Measurements from ENCODE around the gene STK38L. TPM values are rescaled to one million over a fixed set of nuclear protein-coding genes. Genes with fewer than 3 reads are reported as not detected.

STK38L gene
- total and polyA plus RNA-seq, 7 donors: 3.7 to 21.2 (median 16.3) TPM

DNA sequence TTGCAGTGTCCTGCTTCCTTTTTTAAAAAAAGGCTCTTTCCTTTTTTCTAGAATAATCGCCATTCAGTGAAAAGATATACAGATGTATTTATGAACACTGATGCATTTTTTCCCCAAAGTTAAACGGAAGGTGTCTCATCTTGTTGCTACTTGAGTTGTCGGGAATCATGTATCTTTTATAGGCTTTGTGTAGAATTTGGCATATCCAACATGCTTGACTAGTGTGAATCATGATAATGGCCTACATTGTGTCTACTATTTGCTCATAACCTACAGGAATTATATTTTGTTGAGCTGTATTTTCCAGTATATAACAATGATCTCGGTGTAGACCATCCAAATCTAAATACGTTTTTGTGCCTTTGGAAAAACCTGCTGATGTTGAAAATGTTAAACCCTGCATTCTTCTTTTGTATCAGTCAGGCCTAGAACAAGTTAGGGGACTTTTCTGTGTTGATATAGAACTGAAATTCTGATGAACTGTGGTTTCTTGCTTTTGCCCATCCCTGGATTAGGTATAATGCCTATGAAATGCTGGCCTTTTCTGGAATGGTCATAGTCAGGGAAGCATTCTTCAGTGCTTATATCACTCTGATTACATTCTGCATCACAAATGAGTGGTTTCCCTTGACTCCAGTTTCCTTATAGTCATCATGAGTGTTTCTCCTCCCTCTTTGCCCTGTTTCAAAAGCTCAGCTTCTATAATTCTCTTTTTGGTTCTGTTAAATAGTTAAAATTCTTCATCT, 99.3 kb downstream of the STK38L start:
- ATAC-seq (no peak), DNase-seq (no peak)
- 86 to 94% (median 91%) methylated on average over 5 of the region's 5 CpGs for WGBS, 3 donors
- Histone ChIP-seq H3K9me3 (no peaks in the 10 kb centered on the region), H3K36me3 (ENCODE audit: insufficient read depth in 1 of 2, low read depth in 1 of 2) (no peaks in the 10 kb centered on the region), H3K27me3 (ENCODE audit: insufficient read depth in 3 of 3, low read length in 2 of 3) (no peaks in the 10 kb centered on the region), H3K4me3 (no peak overlapping the region), H3K4me1 (no peaks in the 10 kb centered on the region), H3K27ac (no peak overlapping the region)
- TF ChIP-seq, protein P1, sequence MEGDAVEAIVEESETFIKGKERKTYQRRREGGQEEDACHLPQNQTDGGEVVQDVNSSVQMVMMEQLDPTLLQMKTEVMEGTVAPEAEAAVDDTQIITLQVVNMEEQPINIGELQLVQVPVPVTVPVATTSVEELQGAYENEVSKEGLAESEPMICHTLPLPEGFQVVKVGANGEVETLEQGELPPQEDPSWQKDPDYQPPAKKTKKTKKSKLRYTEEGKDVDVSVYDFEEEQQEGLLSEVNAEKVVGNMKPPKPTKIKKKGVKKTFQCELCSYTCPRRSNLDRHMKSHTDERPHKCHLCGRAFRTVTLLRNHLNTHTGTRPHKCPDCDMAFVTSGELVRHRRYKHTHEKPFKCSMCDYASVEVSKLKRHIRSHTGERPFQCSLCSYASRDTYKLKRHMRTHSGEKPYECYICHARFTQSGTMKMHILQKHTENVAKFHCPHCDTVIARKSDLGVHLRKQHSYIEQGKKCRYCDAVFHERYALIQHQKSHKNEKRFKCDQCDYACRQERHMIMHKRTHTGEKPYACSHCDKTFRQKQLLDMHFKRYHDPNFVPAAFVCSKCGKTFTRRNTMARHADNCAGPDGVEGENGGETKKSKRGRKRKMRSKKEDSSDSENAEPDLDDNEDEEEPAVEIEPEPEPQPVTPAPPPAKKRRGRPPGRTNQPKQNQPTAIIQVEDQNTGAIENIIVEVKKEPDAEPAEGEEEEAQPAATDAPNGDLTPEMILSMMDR (IDR thresholded peaks at IDR 0.05): no peak
- intact Hi-C loops (cut with DNase I): no loop called here

DNA sequence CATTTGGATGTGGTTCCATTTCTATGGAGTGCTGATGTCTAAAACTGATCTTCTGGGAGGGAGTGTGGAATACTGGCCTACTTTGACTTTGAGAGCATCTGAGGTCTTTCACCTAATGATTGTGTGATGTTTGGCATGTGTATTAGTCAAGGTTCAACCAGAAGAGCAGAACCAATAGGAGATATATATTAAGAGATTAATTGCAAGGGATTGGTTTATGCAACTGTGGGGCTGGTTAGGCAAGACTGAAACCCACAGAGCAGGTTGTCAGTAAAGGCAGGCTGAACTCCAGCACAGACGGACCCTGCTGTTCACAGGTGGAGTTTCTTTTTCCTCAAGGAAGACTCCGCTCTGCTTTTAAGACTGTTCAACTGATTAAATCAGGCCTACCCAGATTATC, 100.2 kb downstream of the STK38L start:
- TF ChIP-seq, protein P1 (IDR thresholded peaks at IDR 0.05): no peak
- Histone ChIP-seq H3K27ac (no peak overlapping the region), H3K4me1 (no peaks in the 10 kb centered on the region), H3K9me3 (no peaks in the 10 kb centered on the region), H3K27me3 (ENCODE audit: insufficient read depth in 3 of 3, low read length in 2 of 3) (no peaks in the 10 kb centered on the region), H3K36me3 (ENCODE audit: insufficient read depth in 1 of 2, low read depth in 1 of 2) (no peaks in the 10 kb centered on the region), H3K4me3 (no peak overlapping the region)
- intact Hi-C loops (cut with DNase I): no loop called here
- 69 to 96% (median 73%) methylated on average over 2 of the region's 2 CpGs for WGBS, 3 donors
- ATAC-seq (no peak), DNase-seq (no peak)

DNA sequence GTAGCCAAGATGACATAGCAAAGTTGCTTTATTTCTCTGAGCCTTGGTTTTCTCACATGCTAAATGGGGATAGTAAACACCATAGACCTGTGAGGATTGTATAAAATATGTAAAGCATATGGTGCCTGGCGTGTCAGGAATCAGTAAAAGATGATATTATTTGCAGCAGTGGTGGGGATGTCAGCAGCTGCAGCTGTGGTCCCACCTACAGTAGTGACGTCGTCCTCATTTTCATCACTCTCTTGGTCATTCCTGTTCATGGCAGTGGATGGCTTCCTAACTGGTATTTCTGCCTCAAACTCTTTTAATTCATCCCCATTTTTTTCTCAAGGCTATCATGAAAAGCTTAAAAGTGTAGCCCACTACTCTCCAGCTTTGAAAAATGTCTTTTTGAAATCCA, 100.7 kb downstream of the STK38L start:
- no peak for DNase-seq
- ATAC-seq: no peak
- intact Hi-C loops (cut with DNase I): no loop called here
- Histone ChIP-seq H3K36me3 (ENCODE audit: insufficient read depth in 1 of 2, low read depth in 1 of 2) (no peaks in the 10 kb centered on the region), H3K27me3 (ENCODE audit: insufficient read depth in 3 of 3, low read length in 2 of 3) (no peaks in the 10 kb centered on the region), H3K4me1 (no peaks in the 10 kb centered on the region), H3K27ac (no peak overlapping the region), H3K4me3 (no peak overlapping the region), H3K9me3 (no peaks in the 10 kb centered on the region)
- WGBS, 3 donors: 57 to 69% (median 65%) methylated on average over 3 of the region's 3 CpGs
- TF ChIP-seq, protein P1 (IDR thresholded peaks at IDR 0.05): no peak

DNA sequence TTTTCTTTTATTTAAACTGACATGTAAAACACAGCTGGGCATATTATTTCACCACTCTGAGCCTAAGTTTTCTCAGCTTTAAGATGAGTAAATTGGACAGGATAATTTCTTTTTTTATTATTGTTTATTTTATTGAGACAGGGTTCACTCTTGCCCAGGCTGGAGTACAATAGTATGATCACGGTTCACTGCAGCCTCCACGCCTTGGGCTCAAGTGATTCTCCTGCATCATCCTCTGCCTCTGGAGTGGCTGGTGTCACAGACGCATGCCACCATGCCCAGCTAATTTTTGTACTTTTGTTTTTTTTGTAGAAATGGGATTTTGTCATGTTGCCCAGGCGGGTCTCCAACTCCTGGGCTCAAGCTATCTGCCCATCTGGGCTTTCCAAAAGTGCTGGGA, 101.3 kb downstream of the STK38L start:
- Histone ChIP-seq H3K27ac (no peak overlapping the region), H3K4me3 (no peak overlapping the region), H3K36me3 (ENCODE audit: insufficient read depth in 1 of 2, low read depth in 1 of 2) (no peaks in the 10 kb centered on the region), H3K9me3 (no peaks in the 10 kb centered on the region), H3K4me1 (no peaks in the 10 kb centered on the region), H3K27me3 (ENCODE audit: insufficient read depth in 3 of 3, low read length in 2 of 3) (no peaks in the 10 kb centered on the region)
- DNase-seq: no peak
- intact Hi-C loops (cut with DNase I): no loop called here
- ATAC-seq: no peak
- 58 to 79% (median 71%) methylated on average over 4 of the region's 4 CpGs for WGBS, 3 donors
- TF ChIP-seq, protein P1 (IDR thresholded peaks at IDR 0.05): no peak

DNA sequence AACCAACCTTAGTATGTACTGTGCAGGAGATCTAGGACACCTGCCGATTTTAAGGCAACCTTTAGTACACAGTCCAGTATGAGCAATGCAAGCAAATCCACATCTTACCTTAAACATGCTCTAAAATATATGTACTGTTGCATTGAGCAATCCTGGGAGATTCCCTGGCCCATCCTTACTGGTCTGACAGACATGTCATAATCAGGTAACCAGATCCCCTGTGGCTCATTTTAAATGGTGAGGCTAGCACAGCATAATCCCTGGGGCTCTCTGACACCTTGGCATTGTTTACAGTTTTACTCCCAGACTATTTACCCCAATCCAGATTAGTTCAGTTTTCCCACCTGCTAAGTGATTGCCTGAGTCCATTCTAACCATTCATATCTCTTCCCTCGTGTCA, 103.7 kb downstream of the STK38L start:
- Histone ChIP-seq H3K27me3 (ENCODE audit: insufficient read depth in 3 of 3, low read length in 2 of 3) (no peaks in the 10 kb centered on the region), H3K9me3 (no peaks in the 10 kb centered on the region), H3K4me1 (no peaks in the 10 kb centered on the region), H3K4me3 (no peak overlapping the region), H3K36me3 (ENCODE audit: insufficient read depth in 1 of 2, low read depth in 1 of 2) (no peaks in the 10 kb centered on the region), H3K27ac (no peak overlapping the region)
- intact Hi-C loops (cut with DNase I): no loop called here
- TF ChIP-seq, protein P1 (IDR thresholded peaks at IDR 0.05): no peak
- ATAC-seq (no peak), DNase-seq (no peak)
- WGBS, 3 donors: 62 to 87% (median 68%) methylated on average over 2 of the region's 2 CpGs
